Ovary (tissue), 9 donors: ENCODE results near the gene KCNJ9. TPM values are rescaled to one million over a fixed set of nuclear protein-coding genes. Genes with fewer than 3 reads are reported as not detected.

Experiments
- DNase-seq, 5 donors: peaks; one replicate each; pipeline ENCODE4 v3.0.0-alpha.2; 2019 to 2020
- H3K27ac ChIP-seq, 2 donors: fragments of 200-600 bp; one replicate each; pipeline versions ENCODE4 v1.5.1 to v1.8.0; 2019 to 2022
- H3K27me3 ChIP-seq: fragments of 200-600 bp; one replicate; pipeline ENCODE4 v1.8.0; 2022
- H3K36me3 ChIP-seq: fragments of 200-600 bp; sonication (generic); one replicate; pipeline ENCODE4 v1.5.1; 2019
- H3K4me1 ChIP-seq: one replicate; pipeline ENCODE4 v1.8.1; 2013; ENCODE audit warnings: mild to moderate bottlenecking, moderate library complexity; ENCODE audit not compliant: insufficient read depth
- H3K4me3 ChIP-seq: fragments of 200-600 bp; sonication (generic); one replicate; pipeline ENCODE4 v1.5.1; 2017
- H3K9me3 ChIP-seq, 2 donors: fragments of 200-600 bp in 1 of 2; sonication (generic) in 1 of 2; one replicate each; pipeline versions ENCODE4 v1.5.1 to v1.8.1; 2013 to 2019; ENCODE audit warnings: mild to moderate bottlenecking in 1 of 2, moderate library complexity in 1 of 2
- EP300 ChIP-seq: sonication (generic); formaldehyde crosslinking; IDR thresholded peaks from one replicate; pipeline ENCODE4 v1.6.1; 2017; ENCODE audit warnings: antibody characterized with exemption
- POLR2A ChIP-seq: fragments of 450-650 bp; IDR thresholded peaks from one replicate; pipeline ENCODE4 v1.6.1; 2017; ENCODE audit warnings: antibody characterized with exemption, mild to moderate bottlenecking, moderate library complexity
- WGBS, 3 donors: extraction: QIAGEN DNeasy Blood & Tissue Kit in 1 of 3; methylation state at CpG; one replicate each; pipeline versions ENCODE4 v1.1.5 to v1.1.7; 2013 to 2017; 5-methylcytosine and 5-hydroxymethylcytosine counted together
- intact Hi-C, 4 donors: fragments of 100-400 bp; cut with DNase I; formaldehyde crosslinking; loops; one replicate each; pipeline versions ENCODE4 v1.11.0 to v1.15.1; 2022 to 2023
- polyA plus RNA-seq, 2 donors: library from polyadenylated mRNA; stranded (reverse); fragments of 200-250 nt in 1 of 2; fragments of 350-450 nt in 1 of 2; fragmentation: Illumina TruSeq in 1 of 2; extraction: RNeasy Lipid Tissue Mini Kit (QIAGEN cat#74804) in 1 of 2; gene quantifications; one replicate each; pipeline ENCODE4 v1.2.3, GENCODE V29; 2013 to 2014
- total RNA-seq, 7 donors: library from RNA; depleted of rRNA in 2 of 7; stranded (reverse); fragments of >200 nt in 2 of 7; fragmentation: NEBNext Ultra II Directional in 3 of 7; extraction: Animal tissue kit (Norgen Biotek cat#: 25700) in 3 of 7; gene quantifications; one replicate each; pipeline versions ENCODE4 v1.1.0 to v1.2.4, GENCODE V29; 2016 to 2023
- TF ChIP-seq, protein P1 (sequence below), 3 donors: fragments of 450-650 bp in 2 of 3; fragments of 200-600 bp in 1 of 3; IDR thresholded peaks; one replicate each; pipeline versions ENCODE4 v1.5.1 to v1.8.0; 2016 to 2022; ENCODE audit warnings: antibody characterized with exemption in 3 of 3, mild to moderate bottlenecking in 1 of 3
- donor health status: DM: no; HTN: no; CAD: no; lungs with moderate emphysema.
- donor health status: DM: no; HTN: no; CAD: no.
- donor health status: Bipolar disorder and iron deficiency.
- donor health status: DM: yes; HTN: yes; CAD: no.
- donor health status: DM: no; HTN: no; CAD: no.
- donor health status: DM: yes; HTN: yes; CAD: no.

Gene KCNJ9
- total and polyA plus RNA-seq, 9 donors: 0.01 TPM; not detected in 8

- Histone ChIP-seq H3K27ac (no peak overlapping the region), H3K4me1 (no peaks in the 10 kb centered on the region), H3K27me3 (no peaks in the 10 kb centered on the region), H3K36me3 (no peaks in the 10 kb centered on the region), H3K4me3 (no peak overlapping the region), H3K9me3 (no peaks in the 10 kb centered on the region)
- intact Hi-C loops: no loop called here
- 91 to 95% (median 94%) methylated on average over 18 of the region's 18 CpGs for WGBS, 3 donors
- TF ChIP-seq, protein P1, sequence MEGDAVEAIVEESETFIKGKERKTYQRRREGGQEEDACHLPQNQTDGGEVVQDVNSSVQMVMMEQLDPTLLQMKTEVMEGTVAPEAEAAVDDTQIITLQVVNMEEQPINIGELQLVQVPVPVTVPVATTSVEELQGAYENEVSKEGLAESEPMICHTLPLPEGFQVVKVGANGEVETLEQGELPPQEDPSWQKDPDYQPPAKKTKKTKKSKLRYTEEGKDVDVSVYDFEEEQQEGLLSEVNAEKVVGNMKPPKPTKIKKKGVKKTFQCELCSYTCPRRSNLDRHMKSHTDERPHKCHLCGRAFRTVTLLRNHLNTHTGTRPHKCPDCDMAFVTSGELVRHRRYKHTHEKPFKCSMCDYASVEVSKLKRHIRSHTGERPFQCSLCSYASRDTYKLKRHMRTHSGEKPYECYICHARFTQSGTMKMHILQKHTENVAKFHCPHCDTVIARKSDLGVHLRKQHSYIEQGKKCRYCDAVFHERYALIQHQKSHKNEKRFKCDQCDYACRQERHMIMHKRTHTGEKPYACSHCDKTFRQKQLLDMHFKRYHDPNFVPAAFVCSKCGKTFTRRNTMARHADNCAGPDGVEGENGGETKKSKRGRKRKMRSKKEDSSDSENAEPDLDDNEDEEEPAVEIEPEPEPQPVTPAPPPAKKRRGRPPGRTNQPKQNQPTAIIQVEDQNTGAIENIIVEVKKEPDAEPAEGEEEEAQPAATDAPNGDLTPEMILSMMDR (IDR thresholded peaks at IDR 0.05): no peak
- TF ChIP-seq POLR2A: no peak
- no peak for TF ChIP-seq EP300
- DNase-seq: no peak
These were observed 47.3 kb downstream of the KCNJ9 start for GRCh38 chr1:160128636-160129035.

- Histone ChIP-seq H3K4me3 (no peak overlapping the region), H3K9me3 (no peaks in the 10 kb centered on the region), H3K36me3 (no peaks in the 10 kb centered on the region), H3K27ac (no peak overlapping the region), H3K4me1 (no peaks in the 10 kb centered on the region), H3K27me3 (no peaks in the 10 kb centered on the region)
- 92 to 93% (median 92%) methylated on average over 5 of the region's 5 CpGs for WGBS, 3 donors
- intact Hi-C loops: no loop called here
- TF ChIP-seq, protein P1 (IDR thresholded peaks at IDR 0.05): no peak
- TF ChIP-seq POLR2A: no peak
- no peak for TF ChIP-seq EP300
- DNase-seq: no peak
These were observed 47.7 kb downstream of the KCNJ9 start for GRCh38 chr1:160129046-160129445.

DNA sequence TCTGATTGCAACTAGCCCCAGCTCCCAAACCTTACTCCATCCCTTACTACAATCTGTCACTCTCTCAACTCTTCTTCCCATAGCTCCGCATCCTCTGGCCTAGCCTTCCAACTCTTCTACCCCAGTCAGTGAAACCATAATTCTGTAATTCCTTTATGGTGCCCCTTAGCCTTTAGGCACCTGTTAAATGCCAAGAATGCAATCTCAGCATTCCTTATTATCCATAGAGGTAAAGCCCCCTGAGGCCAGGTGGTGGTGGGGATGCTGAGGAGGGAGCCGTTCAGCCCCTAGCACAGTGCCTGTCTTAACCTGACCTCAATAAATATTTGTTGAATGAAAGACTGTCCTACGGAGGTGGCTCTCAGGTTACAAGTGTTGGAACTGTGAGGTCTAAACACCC lies 48.2 kb downstream of the KCNJ9 start:
- TF ChIP-seq, protein P1 (IDR thresholded peaks at IDR 0.05): no peak
- TF ChIP-seq POLR2A: no peak
- TF ChIP-seq EP300: no peak
- H3K36me3 ChIP-seq: no peaks in the 10 kb centered on the region
- H3K27ac ChIP-seq: no peak overlapping the region
- 62 to 85% (median 73%) methylated on average over 3 of the region's 3 CpGs for WGBS, 3 donors
- no peak for DNase-seq
- no peak overlapping the region for H3K4me3 ChIP-seq
- H3K4me1 ChIP-seq: no peaks in the 10 kb centered on the region
- intact Hi-C loops: no loop called here
- no peaks in the 10 kb centered on the region for H3K27me3 ChIP-seq
- no peaks in the 10 kb centered on the region for H3K9me3 ChIP-seq

GRCh38 chr1:160129966-160130365 lies 48.6 kb downstream of the KCNJ9 start:
- Histone ChIP-seq H3K27ac (no peak overlapping the region), H3K9me3 (no peaks in the 10 kb centered on the region), H3K4me1 (no peaks in the 10 kb centered on the region), H3K36me3 (no peaks in the 10 kb centered on the region), H3K4me3 (no peak overlapping the region), H3K27me3 (no peaks in the 10 kb centered on the region)
- no peak for TF ChIP-seq POLR2A
- TF ChIP-seq, protein P1 (IDR thresholded peaks at IDR 0.05): no peak
- TF ChIP-seq EP300: no peak
- DNase-seq: no peak
- intact Hi-C loops: no loop called here
- WGBS, 3 donors: 90 to 94% (median 93%) methylated on average over 11 of the region's 11 CpGs

GRCh38 chr1:160130486-160130885 lies 49.1 kb downstream of the KCNJ9 start:
- no peaks in the 10 kb centered on the region for H3K4me1 ChIP-seq

More at GRCh38 chr1:160130486-160130885, 49.1 kb downstream of the KCNJ9 start:
- 83 to 84% (median 83%) methylated on average over 5 of the region's 5 CpGs for WGBS, 3 donors
- Histone ChIP-seq H3K4me3 (no peak overlapping the region), H3K9me3 (no peaks in the 10 kb centered on the region), H3K27me3 (no peaks in the 10 kb centered on the region), H3K27ac (no peak overlapping the region), H3K36me3 (no peaks in the 10 kb centered on the region)
- TF ChIP-seq POLR2A: no peak
- TF ChIP-seq, protein P1 (IDR thresholded peaks at IDR 0.05): no peak
- TF ChIP-seq EP300: no peak
- intact Hi-C loops: no loop called here
- DNase-seq: no peak
